ENCODE results near the gene TMEM135. TPM values are rescaled to one million over a fixed set of nuclear protein-coding genes. Genes with fewer than 3 reads are reported as not detected.

TMEM135 gene
- total RNA-seq, 1 experiment from 2014 or later = 70.3 TPM

DNA sequence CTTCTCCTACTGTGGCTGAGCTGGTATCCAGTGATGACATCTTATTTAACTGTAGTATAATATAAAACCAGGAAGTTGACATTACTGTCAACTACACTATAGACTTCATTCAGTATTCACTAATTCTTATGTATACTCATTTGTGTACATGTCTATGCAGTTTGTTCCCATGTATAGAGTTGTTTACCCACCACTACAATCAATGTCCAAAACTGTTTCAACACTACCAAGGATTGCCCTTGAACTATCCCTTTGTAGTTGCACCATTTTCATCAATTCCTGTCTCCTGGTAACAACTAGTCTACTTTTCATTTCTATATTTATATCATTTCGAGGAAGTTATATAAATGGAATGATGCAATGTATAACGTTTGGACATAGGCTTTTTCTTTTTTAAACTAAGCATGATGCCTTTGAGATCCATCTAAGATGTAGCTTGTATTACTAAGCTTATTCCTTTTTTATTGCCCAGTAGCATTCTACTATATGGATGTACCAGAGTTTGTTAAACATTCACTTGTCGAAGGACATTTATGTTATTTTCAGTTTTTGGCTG is 39.2 kb downstream of the TMEM135 start:
- POLR2A ChIA-PET (ENCODE audit: low non-redundant PET) = no interaction called here
- CTCF ChIA-PET = no interaction called here
- Histone ChIP-seq H3K27me3 (replicated peaks; ENCODE audit: insufficient read depth, low read depth, low read length, poor library complexity) (no peaks in the 10 kb centered on the region), H3K27ac (ENCODE audit: low read depth, low read length, poor library complexity, severe bottlenecking) (no peak overlapping the region), H3K36me3 (ENCODE audit: insufficient read depth, low read length, poor library complexity, severe bottlenecking) (peaks cover 42% of the 10 kb centered on the region), H3K4me3 (ENCODE audit: low read depth, low read length, poor library complexity, severe bottlenecking) (no peak overlapping the region), H3K4me1 (ENCODE audit: insufficient read depth, low read length, poor library complexity, severe bottlenecking) (peaks cover 10% of the 10 kb centered on the region), H3K9me3 (ENCODE audit: low read depth, low read length, poor library complexity, severe bottlenecking) (no peaks in the 10 kb centered on the region)
- intact Hi-C loops (cut with micrococcal nuclease; ENCODE audit: unreplicated experiment) = no loop called here
- DNase-seq (ENCODE audit: low spot score) = no peak
- TF ChIP-seq EZH2 (IDR thresholded peaks at IDR 0.05; ENCODE audit: borderline replicate concordance, low read depth, low read length, poor library complexity, severe bottlenecking) = no peak
- TF ChIP-seq, protein P1, sequence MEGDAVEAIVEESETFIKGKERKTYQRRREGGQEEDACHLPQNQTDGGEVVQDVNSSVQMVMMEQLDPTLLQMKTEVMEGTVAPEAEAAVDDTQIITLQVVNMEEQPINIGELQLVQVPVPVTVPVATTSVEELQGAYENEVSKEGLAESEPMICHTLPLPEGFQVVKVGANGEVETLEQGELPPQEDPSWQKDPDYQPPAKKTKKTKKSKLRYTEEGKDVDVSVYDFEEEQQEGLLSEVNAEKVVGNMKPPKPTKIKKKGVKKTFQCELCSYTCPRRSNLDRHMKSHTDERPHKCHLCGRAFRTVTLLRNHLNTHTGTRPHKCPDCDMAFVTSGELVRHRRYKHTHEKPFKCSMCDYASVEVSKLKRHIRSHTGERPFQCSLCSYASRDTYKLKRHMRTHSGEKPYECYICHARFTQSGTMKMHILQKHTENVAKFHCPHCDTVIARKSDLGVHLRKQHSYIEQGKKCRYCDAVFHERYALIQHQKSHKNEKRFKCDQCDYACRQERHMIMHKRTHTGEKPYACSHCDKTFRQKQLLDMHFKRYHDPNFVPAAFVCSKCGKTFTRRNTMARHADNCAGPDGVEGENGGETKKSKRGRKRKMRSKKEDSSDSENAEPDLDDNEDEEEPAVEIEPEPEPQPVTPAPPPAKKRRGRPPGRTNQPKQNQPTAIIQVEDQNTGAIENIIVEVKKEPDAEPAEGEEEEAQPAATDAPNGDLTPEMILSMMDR (conservative IDR thresholded peaks at IDR 0.05; ENCODE audit: low read depth, low read length) = no peak
- no TSS peak for BruUV-seq (replicated peaks)

DNA sequence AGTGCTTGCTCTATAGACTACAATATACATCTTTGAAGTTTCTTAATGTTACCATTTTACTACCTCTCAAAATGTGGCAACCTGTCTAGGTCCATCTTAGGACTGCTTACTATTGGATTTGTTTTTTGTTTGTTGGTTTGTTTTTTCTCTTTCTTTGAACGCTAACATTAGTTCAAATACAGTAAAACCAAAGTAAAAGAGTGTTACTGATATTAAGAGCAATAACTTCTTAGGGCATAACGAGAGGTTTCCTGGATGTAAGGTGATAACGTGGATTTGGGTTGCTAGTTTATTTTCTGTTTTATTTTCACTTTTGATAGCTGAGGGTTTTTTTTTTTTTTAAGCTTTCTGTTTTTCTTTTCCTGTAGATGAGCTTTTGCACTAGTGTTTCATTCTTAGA is 43.6 kb downstream of the TMEM135 start:
- Histone ChIP-seq H3K27ac (ENCODE audit: low read depth, low read length, poor library complexity, severe bottlenecking) (peak overlapping the region; percentile 52), H3K4me3 (ENCODE audit: low read depth, low read length, poor library complexity, severe bottlenecking) (peak overlapping the region; percentile 4), H3K4me1 (ENCODE audit: insufficient read depth, low read length, poor library complexity, severe bottlenecking) (peaks cover 27% of the 10 kb centered on the region), H3K27me3 (replicated peaks; ENCODE audit: insufficient read depth, low read depth, low read length, poor library complexity) (no peaks in the 10 kb centered on the region), H3K9me3 (ENCODE audit: low read depth, low read length, poor library complexity, severe bottlenecking) (no peaks in the 10 kb centered on the region), H3K36me3 (ENCODE audit: insufficient read depth, low read length, poor library complexity, severe bottlenecking) (peaks cover 25% of the 10 kb centered on the region)
- no peak for DNase-seq (ENCODE audit: low spot score)
- TF ChIP-seq, protein P1 (conservative IDR thresholded peaks at IDR 0.05; ENCODE audit: low read depth, low read length) = no peak
- no peak for TF ChIP-seq EZH2 (IDR thresholded peaks at IDR 0.05; ENCODE audit: borderline replicate concordance, low read depth, low read length, poor library complexity, severe bottlenecking)
- CTCF ChIA-PET = no interaction called here
- intact Hi-C loops (cut with micrococcal nuclease; ENCODE audit: unreplicated experiment) = no loop called here
- POLR2A ChIA-PET (ENCODE audit: low non-redundant PET) = interaction anchor here (0.6 to 0.7 kb wide), 2 partner anchors 44 to 183 kb away, joined by 3 read pairs; partner anchors contain the start of gene TMEM135
- BruUV-seq (replicated peaks) = no TSS peak

DNA sequence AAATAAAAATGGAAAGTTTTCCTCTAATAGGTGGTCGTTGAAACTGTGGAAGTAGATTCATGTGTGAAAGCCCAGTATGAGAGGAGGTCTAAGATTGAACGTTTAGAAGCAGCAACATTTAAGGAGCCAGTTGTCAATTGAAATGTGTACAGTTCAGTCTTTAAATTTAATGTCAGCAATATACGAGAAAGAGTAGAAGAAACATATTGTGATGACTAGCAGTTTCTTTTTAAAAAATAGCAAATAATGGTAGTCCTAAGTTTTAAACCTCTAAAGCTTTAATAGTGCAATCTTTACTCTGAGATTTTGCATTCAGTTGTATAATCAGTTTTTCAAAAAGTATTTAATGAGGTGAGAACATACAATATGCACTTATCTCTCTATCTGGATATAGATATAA is 44.9 kb downstream of the TMEM135 start:
- no TSS peak for BruUV-seq (replicated peaks)
- POLR2A ChIA-PET (ENCODE audit: low non-redundant PET) = no interaction called here
- TF ChIP-seq, protein P1 (conservative IDR thresholded peaks at IDR 0.05; ENCODE audit: low read depth, low read length) = no peak
- TF ChIP-seq EZH2 (IDR thresholded peaks at IDR 0.05; ENCODE audit: borderline replicate concordance, low read depth, low read length, poor library complexity, severe bottlenecking) = no peak

More for the DNA sequence above, 44.9 kb downstream of the TMEM135 start:
- CTCF ChIA-PET = interaction anchor here (0.6 to 0.9 kb wide), 2 partner anchors 15 to 206 kb away, joined by 4 to 8 read pairs; no protein-coding TSS in a partner anchor
- peaks cover 19% of the 10 kb centered on the region for H3K36me3 ChIP-seq (ENCODE audit: insufficient read depth, low read length, poor library complexity, severe bottlenecking)
- no peaks in the 10 kb centered on the region for H3K27me3 ChIP-seq (replicated peaks; ENCODE audit: insufficient read depth, low read depth, low read length, poor library complexity)
- no peak for DNase-seq (ENCODE audit: low spot score)
- H3K4me1 ChIP-seq (ENCODE audit: insufficient read depth, low read length, poor library complexity, severe bottlenecking) = peaks cover 27% of the 10 kb centered on the region
- H3K27ac ChIP-seq (ENCODE audit: low read depth, low read length, poor library complexity, severe bottlenecking) = peak overlapping the region; percentile 52
- H3K4me3 ChIP-seq (ENCODE audit: low read depth, low read length, poor library complexity, severe bottlenecking) = peak overlapping the region; percentile 4
- intact Hi-C loops (cut with micrococcal nuclease; ENCODE audit: unreplicated experiment) = no loop called here
- no peaks in the 10 kb centered on the region for H3K9me3 ChIP-seq (ENCODE audit: low read depth, low read length, poor library complexity, severe bottlenecking)
